Panc1 (cell line): ENCODE data around the gene DTX2. TPM values are rescaled to one million over a fixed set of nuclear protein-coding genes. Genes with fewer than 3 reads are reported as not detected.
"Not testable (repeated sequence)": the region's sequence is repeated elsewhere in the genome, so short reads cannot be mapped to it uniquely, and the experiment has no call there.

Experiments
- ATAC-seq: fragments of 200-7000 bp; cut with Tn5 transposase; 2 replicates; pipeline ENCODE4 v1.9.1; 2020; ENCODE audit warnings: mild to moderate bottlenecking, moderate library complexity
- BruUV-seq: library from RNA; stranded (reverse); fragments of 400-500 nt; replicated peaks from 2 replicates; lab custom pipeline; 2021; lab: Mats Ljungman, UMichigan
- CTCF ChIA-PET: fragments of 300-600 bp; sonication (Branson Sonifier 250); formaldehyde crosslinking; loops from one replicate; lab custom pipeline; 2022; ENCODE audit warnings: antibody characterized with exemption; lab: Charles Lee
- POLR2A ChIA-PET: fragments of 300-600 bp; sonication (Branson Sonifier 250); formaldehyde crosslinking; loops from one replicate; lab custom pipeline; 2022; ENCODE audit warnings: antibody characterized with exemption; lab: Charles Lee
- DNase-seq: peaks from one replicate; pipeline ENCODE4 v3.0.0-alpha.2; 2010; ENCODE audit warnings: low read depth, low spot score
- H3K27ac ChIP-seq: 2 replicates; pipeline ENCODE4 v1.5.1; 2011; ENCODE audit warnings: mild to moderate bottlenecking, low read length, inconsistent platforms
- H3K27me3 ChIP-seq: fragments of 200-500 bp; sonication (Bioruptor generic); 2 replicates; pipeline ENCODE4 v1.6.0; 2014; ENCODE audit warnings: low read length, inconsistent platforms; ENCODE audit not compliant: control insufficient read depth, insufficient read depth
- H3K36me3 ChIP-seq: fragments of 200-500 bp; sonication (Bioruptor generic); 2 replicates; pipeline ENCODE4 v1.5.1; 2014; ENCODE audit warnings: inconsistent platforms, mild to moderate bottlenecking, low read length, moderate library complexity; ENCODE audit not compliant: control insufficient read depth, insufficient read depth
- H3K4me1 ChIP-seq: 2 replicates; pipeline ENCODE4 v1.5.1; 2011; ENCODE audit warnings: inconsistent platforms, mild to moderate bottlenecking, low read length, moderate library complexity; ENCODE audit not compliant: control insufficient read depth, insufficient read depth
- H3K4me3 ChIP-seq, 2 experiments: 2 replicates each; pipeline ENCODE4 v1.5.1; 2011 to 2012; ENCODE audit warnings: low read depth in 2 of 2, low read length in 2 of 2, mild to moderate bottlenecking in 2 of 2, inconsistent platforms in 1 of 2, moderate library complexity in 1 of 2
- H3K9me3 ChIP-seq: fragments of 200-500 bp; sonication (Bioruptor generic); 2 replicates; pipeline ENCODE4 v1.5.1; 2014; ENCODE audit warnings: low read depth, mild to moderate bottlenecking, inconsistent platforms, low read length, moderate library complexity; ENCODE audit not compliant: control insufficient read depth, insufficient read depth
- POLR2AphosphoS5 ChIP-seq: IDR thresholded peaks from 2 replicates; pipeline ENCODE4 v1.6.1; 2012; ENCODE audit warnings: mild to moderate bottlenecking, low read depth, low read length, moderate library complexity
- SIN3A ChIP-seq: IDR thresholded peaks from 2 replicates; pipeline ENCODE4 v1.6.1; 2012; ENCODE audit warnings: low read depth, mild to moderate bottlenecking, low read length, moderate library complexity, borderline replicate concordance; ENCODE audit not compliant: insufficient read depth
- TCF7L2 ChIP-seq: IDR thresholded peaks from 2 replicates; pipeline ENCODE4 v1.6.1; 2011; ENCODE audit warnings: mild to moderate bottlenecking, low read depth, low read length, inconsistent platforms
- in situ Hi-C: cut with HindIII; loops from 2 replicates; pipeline ENCODE4 v1.10.0; 2016; ENCODE audit warnings: low sequenced_read_pairs, low pct_unique_long_range_greater_than_20kb
- intact Hi-C: fragments of 100-400 bp; cut with micrococcal nuclease; formaldehyde crosslinking; loops from one replicate; pipeline ENCODE4 v1.10.0; 2022; ENCODE audit not compliant: unreplicated experiment
- total RNA-seq: library from RNA; stranded (reverse); gene quantifications from one replicate; pipeline ENCODE4 v1.2.1, GENCODE V29; 2021; ENCODE audit not compliant: unreplicated experiment
- TF ChIP-seq, protein P1 (sequence below): fragments of 450-650 bp; IDR thresholded peaks from 2 replicates; pipeline ENCODE4 v1.5.1; 2017; ENCODE audit warnings: mild to moderate bottlenecking
- TF ChIP-seq, protein P2 (sequence below), 2 experiments: IDR thresholded peaks; 2 replicates each; pipeline ENCODE4 v1.6.1; 2011 to 2012; ENCODE audit warnings: low read depth in 2 of 2, control low read depth in 1 of 2, low read length in 1 of 2, mild to moderate bottlenecking in 1 of 2, moderate library complexity in 1 of 2; ENCODE audit not compliant: insufficient read depth in 1 of 2

DTX2 gene
- total RNA-seq, 1 experiment from 2014 or later, result 27.4 TPM

DNA sequence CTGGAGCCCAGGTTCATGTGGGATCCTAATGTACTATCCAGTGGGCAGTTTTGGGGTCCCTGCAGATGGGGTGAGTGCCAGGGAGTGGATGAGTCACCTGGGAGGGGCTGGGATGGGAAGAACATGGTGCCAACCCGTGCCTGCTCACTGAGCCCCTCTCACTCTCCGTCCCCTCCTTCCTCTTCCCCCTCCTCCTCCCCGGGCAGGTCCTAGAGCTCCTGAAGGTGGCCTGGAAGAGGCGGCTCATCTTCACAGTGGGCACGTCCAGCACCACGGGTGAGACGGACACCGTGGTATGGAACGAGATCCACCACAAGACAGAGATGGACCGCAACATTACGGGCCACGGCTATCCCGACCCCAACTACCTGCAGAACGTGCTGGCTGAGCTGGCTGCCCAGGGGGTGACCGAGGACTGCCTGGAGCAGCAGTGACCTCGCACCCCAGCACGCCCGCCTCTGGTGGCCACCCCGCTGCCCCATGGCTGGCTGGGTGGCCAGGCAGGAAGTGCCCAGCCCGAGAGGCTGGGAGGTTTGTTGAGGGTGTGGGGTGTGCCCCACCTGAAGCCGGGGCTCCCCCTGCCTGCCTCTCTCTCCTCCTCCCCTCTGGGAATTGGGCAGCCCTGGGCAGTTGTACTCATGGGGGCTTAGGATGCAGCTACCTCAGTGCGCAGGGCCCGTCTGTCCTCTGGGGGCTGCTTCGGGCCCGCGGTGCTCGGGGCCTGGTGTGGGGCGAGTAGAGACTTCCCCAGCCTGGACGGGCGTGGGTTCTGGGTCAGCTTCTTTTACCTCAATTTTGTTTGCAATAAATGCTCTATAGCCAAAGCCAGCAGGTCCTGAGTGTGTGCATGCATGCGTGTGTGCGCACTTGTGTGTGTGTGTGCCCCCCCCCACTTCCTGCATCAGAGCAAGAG, 43.9 kb downstream of the DTX2 start:
- Histone ChIP-seq H3K27me3 (no peaks in the 10 kb centered on the region), H3K27ac (no peak overlapping the region), H3K4me3 (no peak overlapping the region), H3K4me1 (peaks cover 9% of the 10 kb centered on the region), H3K36me3 (no peaks in the 10 kb centered on the region), H3K9me3 (no peaks in the 10 kb centered on the region)
- intact Hi-C loops, result no loop called here
- no TSS peak for BruUV-seq
- DNase-seq, result no peak
- CTCF ChIA-PET, result no interaction called here
- TF ChIP-seq, protein P1, sequence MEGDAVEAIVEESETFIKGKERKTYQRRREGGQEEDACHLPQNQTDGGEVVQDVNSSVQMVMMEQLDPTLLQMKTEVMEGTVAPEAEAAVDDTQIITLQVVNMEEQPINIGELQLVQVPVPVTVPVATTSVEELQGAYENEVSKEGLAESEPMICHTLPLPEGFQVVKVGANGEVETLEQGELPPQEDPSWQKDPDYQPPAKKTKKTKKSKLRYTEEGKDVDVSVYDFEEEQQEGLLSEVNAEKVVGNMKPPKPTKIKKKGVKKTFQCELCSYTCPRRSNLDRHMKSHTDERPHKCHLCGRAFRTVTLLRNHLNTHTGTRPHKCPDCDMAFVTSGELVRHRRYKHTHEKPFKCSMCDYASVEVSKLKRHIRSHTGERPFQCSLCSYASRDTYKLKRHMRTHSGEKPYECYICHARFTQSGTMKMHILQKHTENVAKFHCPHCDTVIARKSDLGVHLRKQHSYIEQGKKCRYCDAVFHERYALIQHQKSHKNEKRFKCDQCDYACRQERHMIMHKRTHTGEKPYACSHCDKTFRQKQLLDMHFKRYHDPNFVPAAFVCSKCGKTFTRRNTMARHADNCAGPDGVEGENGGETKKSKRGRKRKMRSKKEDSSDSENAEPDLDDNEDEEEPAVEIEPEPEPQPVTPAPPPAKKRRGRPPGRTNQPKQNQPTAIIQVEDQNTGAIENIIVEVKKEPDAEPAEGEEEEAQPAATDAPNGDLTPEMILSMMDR, result no peak
- no peak for TF ChIP-seq SIN3A
- TF ChIP-seq POLR2AphosphoS5, result no peak; the same call in 1 of the 2 replicates
- TF ChIP-seq TCF7L2, result no peak
- TF ChIP-seq, protein P2, sequence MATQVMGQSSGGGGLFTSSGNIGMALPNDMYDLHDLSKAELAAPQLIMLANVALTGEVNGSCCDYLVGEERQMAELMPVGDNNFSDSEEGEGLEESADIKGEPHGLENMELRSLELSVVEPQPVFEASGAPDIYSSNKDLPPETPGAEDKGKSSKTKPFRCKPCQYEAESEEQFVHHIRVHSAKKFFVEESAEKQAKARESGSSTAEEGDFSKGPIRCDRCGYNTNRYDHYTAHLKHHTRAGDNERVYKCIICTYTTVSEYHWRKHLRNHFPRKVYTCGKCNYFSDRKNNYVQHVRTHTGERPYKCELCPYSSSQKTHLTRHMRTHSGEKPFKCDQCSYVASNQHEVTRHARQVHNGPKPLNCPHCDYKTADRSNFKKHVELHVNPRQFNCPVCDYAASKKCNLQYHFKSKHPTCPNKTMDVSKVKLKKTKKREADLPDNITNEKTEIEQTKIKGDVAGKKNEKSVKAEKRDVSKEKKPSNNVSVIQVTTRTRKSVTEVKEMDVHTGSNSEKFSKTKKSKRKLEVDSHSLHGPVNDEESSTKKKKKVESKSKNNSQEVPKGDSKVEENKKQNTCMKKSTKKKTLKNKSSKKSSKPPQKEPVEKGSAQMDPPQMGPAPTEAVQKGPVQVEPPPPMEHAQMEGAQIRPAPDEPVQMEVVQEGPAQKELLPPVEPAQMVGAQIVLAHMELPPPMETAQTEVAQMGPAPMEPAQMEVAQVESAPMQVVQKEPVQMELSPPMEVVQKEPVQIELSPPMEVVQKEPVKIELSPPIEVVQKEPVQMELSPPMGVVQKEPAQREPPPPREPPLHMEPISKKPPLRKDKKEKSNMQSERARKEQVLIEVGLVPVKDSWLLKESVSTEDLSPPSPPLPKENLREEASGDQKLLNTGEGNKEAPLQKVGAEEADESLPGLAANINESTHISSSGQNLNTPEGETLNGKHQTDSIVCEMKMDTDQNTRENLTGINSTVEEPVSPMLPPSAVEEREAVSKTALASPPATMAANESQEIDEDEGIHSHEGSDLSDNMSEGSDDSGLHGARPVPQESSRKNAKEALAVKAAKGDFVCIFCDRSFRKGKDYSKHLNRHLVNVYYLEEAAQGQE (IDR thresholded peaks at IDR 0.05; ENCODE audit: insufficient read depth in 1 of 2, low read depth in 2 of 2, low read length in 1 of 2), result no peak
- in situ Hi-C loops, result no loop called here
- POLR2A ChIA-PET, result no interaction called here
- ATAC-seq, result no peak

DNA sequence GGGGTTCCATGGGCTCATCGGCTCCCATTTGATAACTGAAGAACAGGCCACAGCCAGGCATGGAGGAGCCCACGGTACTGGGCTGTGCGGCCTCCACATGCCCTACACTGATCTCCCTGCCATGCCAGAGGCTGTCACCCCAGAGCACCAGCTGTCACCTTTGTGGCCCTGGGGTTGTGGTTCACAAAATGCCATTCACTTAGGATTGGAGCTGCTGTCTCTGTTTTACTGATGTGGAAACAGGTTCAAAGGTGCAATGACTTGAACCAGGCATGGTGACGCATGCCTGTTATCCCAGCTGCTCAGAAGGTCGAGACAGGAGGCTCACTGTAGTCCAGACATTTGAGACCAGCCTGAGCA, 44.6 kb downstream of the DTX2 start:
- no TSS peak for BruUV-seq
- CTCF ChIA-PET, result no interaction called here
- no peak overlapping the region for H3K27ac ChIP-seq
- ATAC-seq (no peak), DNase-seq (no peak)
- no peak overlapping the region for H3K4me3 ChIP-seq
- H3K36me3 ChIP-seq, result no peaks in the 10 kb centered on the region
- intact Hi-C loops (no loop called here), in situ Hi-C loops (no loop called here)
- peaks cover 12% of the 10 kb centered on the region for H3K4me1 ChIP-seq
- no peaks in the 10 kb centered on the region for H3K27me3 ChIP-seq
- POLR2A ChIA-PET, result no interaction called here
- TF ChIP-seq TCF7L2, result no peak
- TF ChIP-seq, protein P1, result no peak
- TF ChIP-seq POLR2AphosphoS5, result no peak
- no peak for TF ChIP-seq SIN3A
- TF ChIP-seq, protein P2 (IDR thresholded peaks at IDR 0.05; ENCODE audit: insufficient read depth in 1 of 2, low read depth in 2 of 2, low read length in 1 of 2), result no peak
- H3K9me3 ChIP-seq, result no peaks in the 10 kb centered on the region

DNA sequence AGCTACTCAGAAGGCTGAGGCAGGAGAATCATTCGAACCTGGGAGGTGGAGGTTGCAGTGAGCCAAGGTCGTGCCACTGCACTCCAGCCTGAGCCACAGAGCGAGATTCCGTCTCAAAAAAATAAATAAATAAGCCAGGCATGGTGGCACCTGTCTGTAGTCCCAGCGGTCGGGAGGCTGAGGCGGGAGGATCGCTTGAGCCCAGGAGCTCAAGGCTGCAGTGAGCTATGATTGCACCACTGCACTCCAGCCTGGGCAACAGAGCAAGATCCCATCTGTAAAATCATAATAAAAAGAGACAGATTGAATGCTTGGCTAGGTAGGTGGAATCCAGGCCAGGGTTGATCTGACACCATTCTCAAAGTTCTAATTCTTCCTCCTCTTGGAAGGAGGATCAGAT, 45.1 kb downstream of the DTX2 start:
- ATAC-seq, CTCF ChIA-PET, intact Hi-C loops, BruUV-seq, POLR2A ChIA-PET, H3K27ac ChIP-seq, DNase-seq, H3K36me3 ChIP-seq, in situ Hi-C loops, H3K27me3 ChIP-seq, H3K4me3 ChIP-seq, H3K9me3 ChIP-seq: not testable (repeated sequence)
- peaks cover 12% of the 10 kb centered on the region for H3K4me1 ChIP-seq
